ENCODE measurements around the gene FARSB.

GRCh38 chr2:222668494-222669154, 12.7 kb upstream of the FARSB start:
- TF ChIP-seq EZH2 (IDR thresholded peaks at IDR 0.05; ENCODE audit: low read length, unreplicated experiment) (no peak), CTCF (conservative IDR thresholded peaks at IDR 0.05; ENCODE audit: low read depth, low read length) (no peak)
